HepG2 (cell line): ENCODE results near the gene DGAT2. TPM values are rescaled to one million over a fixed set of nuclear protein-coding genes. Genes with fewer than 3 reads are reported as not detected.

Experiments
- ATAC-seq: fragments of 200-7000 bp; cut with Tn5 transposase; 3 replicates; pipeline ENCODE4 v1.9.1; 2020; ENCODE audit warnings: mild to moderate bottlenecking, moderate library complexity
- Bru-seq: library from RNA; stranded (reverse); fragments of 400-500 nt; gene quantifications from one replicate; lab custom pipeline; 2021; lab: Mats Ljungman, UMichigan
- BruChase-seq, 2 experiments: library from RNA; stranded (reverse); fragments of 400-500 nt; gene quantifications; one replicate each; lab custom pipeline; 2021; lab: Mats Ljungman, UMichigan
- BruUV-seq: library from RNA; stranded (reverse); fragments of 400-500 nt; replicated peaks from 2 replicates; lab custom pipeline; 2021; lab: Mats Ljungman, UMichigan
- CTCF ChIA-PET: fragments of 300-600 bp; formaldehyde crosslinking; extraction: SDS; loops from one replicate; lab custom pipeline; 2021; ENCODE audit warnings: low total read pairs, inconsistent platforms, low intra/inter-chr PET ratio; lab: Yijun Ruan, JAX
- POLR2A ChIA-PET: fragments of 350-600 bp; sonication (Branson Sonifier 250); formaldehyde crosslinking; loops from one replicate; lab custom pipeline; 2020; ENCODE audit warnings: antibody characterized with exemption, inconsistent platforms; lab: Yijun Ruan, JAX
- DNase-seq: peaks from one replicate; pipeline ENCODE4 v3.0.0-alpha.2; 2015; ENCODE audit warnings: low spot score
- FAIRE-seq: peaks from 3 replicates; lab custom pipeline; 2011; peaks lifted over from hg19 to GRCh38; lab: Jason Lieb, UNC
- H2AFZ ChIP-seq: one replicate; pipeline ENCODE4 v1.6.1; 2011; ENCODE audit warnings: low read length, inconsistent platforms
- H3K27ac ChIP-seq: fragments of 300-600 bp; 3 replicates; pipeline ENCODE4 v1.8.0; 2011; ENCODE audit warnings: mixed run types, mild to moderate bottlenecking, mixed read lengths, low read length, inconsistent platforms; ENCODE audit not compliant: insufficient read depth; ENCODE audit errors: extremely low read length
- H3K27me3 ChIP-seq, 2 experiments: fragments of 200-600 bp in 1 of 2; 2 replicates in 1 of 2; 3 replicates in 1 of 2; pipeline versions ENCODE4 v1.6.0 to v1.8.0; 2011; ENCODE audit warnings: low read length in 2 of 2, mild to moderate bottlenecking in 2 of 2, moderate library complexity in 2 of 2, inconsistent platforms in 1 of 2; ENCODE audit not compliant: insufficient read depth in 2 of 2, control insufficient read depth in 1 of 2
- H3K36me3 ChIP-seq, 2 experiments: fragments of 200-600 bp in 1 of 2; replicated peaks in 1 of 2; 2 replicates in 1 of 2; 3 replicates in 1 of 2; pipeline versions ENCODE4 v1.5.1 to v1.8.0; 2011; ENCODE audit warnings: low read length in 2 of 2, inconsistent platforms in 1 of 2; ENCODE audit not compliant: insufficient read depth in 2 of 2, control insufficient read depth in 1 of 2
- H3K4me1 ChIP-seq: 2 replicates; pipeline ENCODE4 v1.5.1; 2012; ENCODE audit warnings: low read length, inconsistent platforms; ENCODE audit not compliant: insufficient read depth
- H3K4me2 ChIP-seq: 2 replicates; pipeline ENCODE4 v1.6.0; 2011; ENCODE audit warnings: low read depth, low read length, inconsistent platforms
- H3K4me3 ChIP-seq, 3 experiments: fragments of 200-600 bp in 1 of 3; sonication (generic), shearing (Covaris generic) in 1 of 3; replicated peaks in 1 of 3; 2 replicates each; pipeline ENCODE4 v1.5.1; 2011 to 2016; ENCODE audit warnings: low read length in 3 of 3, inconsistent platforms in 2 of 3, low read depth in 2 of 3, mild to moderate bottlenecking in 2 of 3, control low read depth in 1 of 3, mixed read lengths in 1 of 3; ENCODE audit not compliant: insufficient read depth in 1 of 3
- H3K79me2 ChIP-seq: one replicate; pipeline ENCODE4 v1.6.1; 2011; ENCODE audit warnings: low read length, inconsistent platforms; ENCODE audit not compliant: insufficient read depth
- H3K9ac ChIP-seq: 2 replicates; pipeline ENCODE4 v1.6.0; 2011; ENCODE audit warnings: mild to moderate bottlenecking, low read depth, low read length, inconsistent platforms; ENCODE audit not compliant: insufficient read depth
- H3K9me3 ChIP-seq: 2 replicates; pipeline ENCODE4 v1.5.1; 2012; ENCODE audit warnings: mild to moderate bottlenecking, low read length
- H4K20me1 ChIP-seq: 2 replicates; pipeline ENCODE4 v1.6.0; 2011; ENCODE audit warnings: inconsistent platforms, mild to moderate bottlenecking, low read length, moderate library complexity; ENCODE audit not compliant: insufficient read depth
- AKNA ChIP-seq: sonication (generic); formaldehyde crosslinking; IDR thresholded peaks from 2 replicates; pipeline ENCODE4 v1.4.0; 2020; ENCODE audit warnings: missing genetic modification reagents, borderline replicate concordance
- HDAC6 ChIP-seq: fragments of 200-600 bp; sonication (generic); IDR thresholded peaks from 2 replicates; pipeline ENCODE4 v1.7.0; 2017; ENCODE audit warnings: mild to moderate bottlenecking, antibody characterized with exemption, low read length, low read depth
- KAT2B ChIP-seq: fragments of 150-350 bp; IDR thresholded peaks from 2 replicates; pipeline ENCODE4 v1.6.1; 2014; ENCODE audit warnings: low read depth, low read length, borderline replicate concordance
- NAIF1 ChIP-seq: sonication (generic); formaldehyde crosslinking; IDR thresholded peaks from 2 replicates; pipeline ENCODE4 v1.5.0; 2020; ENCODE audit warnings: mild to moderate bottlenecking, missing genetic modification reagents, borderline replicate concordance
- PTBP1 ChIP-seq: fragments of 200-400 bp; formaldehyde crosslinking; IDR thresholded peaks from 2 replicates; pipeline ENCODE4 v1.6.1; 2018; ENCODE audit warnings: low read length, low read depth; ENCODE audit not compliant: poor library complexity, severe bottlenecking
- SOX13 ChIP-seq, 3 experiments: fragments of 450-650 bp in 1 of 3; sonication (generic) in 1 of 3; formaldehyde crosslinking in 1 of 3; IDR thresholded peaks in 2 of 3; conservative IDR thresholded peaks in 1 of 3; 2 replicates each; pipeline versions ENCODE4 v1.5.0 to v1.6.1; 2016 to 2020; ENCODE audit warnings: antibody characterized with exemption in 1 of 3, mild to moderate bottlenecking in 1 of 3, missing compliant biosample characterization in 1 of 3, missing genetic modification reagents in 1 of 3, moderate library complexity in 1 of 3
- STAT5B ChIP-seq: sonication (generic); formaldehyde crosslinking; IDR thresholded peaks from 2 replicates; pipeline ENCODE4 v1.4.0; 2020; ENCODE audit warnings: missing genetic modification reagents
- ZC3H4 ChIP-seq: sonication (generic); formaldehyde crosslinking; IDR thresholded peaks from 2 replicates; pipeline ENCODE4 v1.4.0; 2020; ENCODE audit warnings: missing genetic modification reagents, borderline replicate concordance
- ZKSCAN1 ChIP-seq: fragments of 150-350 bp; IDR thresholded peaks from 2 replicates; pipeline ENCODE4 v1.6.1; 2014; ENCODE audit warnings: low read length
- ZNF556 ChIP-seq: sonication (generic); formaldehyde crosslinking; IDR thresholded peaks from 2 replicates; pipeline ENCODE4 v1.4.0; 2020; ENCODE audit warnings: mild to moderate bottlenecking, missing genetic modification reagents, borderline replicate concordance
- ZNF782 ChIP-seq: sonication (generic); formaldehyde crosslinking; IDR thresholded peaks from 2 replicates; pipeline ENCODE4 v1.4.0; 2020; ENCODE audit warnings: missing genetic modification reagents, mild to moderate bottlenecking, borderline replicate concordance
- WGBS: methylation state at CpG from one replicate; pipeline ENCODE4 v1.1.6; 2017; ENCODE audit warnings: low lambda C conversion rate; 5-methylcytosine and 5-hydroxymethylcytosine counted together
- in situ Hi-C: cut with HindIII; loops from 2 replicates; pipeline ENCODE4 v1.10.0; 2017; ENCODE audit warnings: low pct_unique_long_range_greater_than_20kb; ENCODE audit not compliant: extremely low pct_ligation_motif_present
- intact Hi-C: fragments of 100-400 bp; cut with micrococcal nuclease; formaldehyde crosslinking; loops from one replicate; pipeline ENCODE4 v1.10.0; 2022; ENCODE audit not compliant: unreplicated experiment
- long read RNA-seq, 2 experiments: library from RNA in 1 of 2; library from polyadenylated mRNA in 1 of 2; stranded (forward) in 1 of 2; unstranded in 1 of 2; transcript quantifications; one replicate each; pipeline ENCODE4 v2.0.0, GENCODE V29; 2019 to 2022
- polyA minus RNA-seq, 3 experiments: library from RNA; depleted of rRNA, polyadenylated mRNA; stranded (reverse); fragments of >200 nt; gene quantifications; 2 replicates each; pipeline ENCODE4 v1.2.3, GENCODE V29; 2011; ENCODE audit warnings: low replicate concordance in 1 of 3
- polyA plus RNA-seq, 8 experiments: library from polyadenylated mRNA; depleted of rRNA in 3 of 8; stranded (reverse) in 7 of 8; unstranded in 1 of 8; fragments of >200 nt; fragmentation: Illumina TruSeq in 4 of 8; extraction: Trizol in 4 of 8; gene quantifications; 2 replicates each; pipeline versions ENCODE4 v1.2.1 to v1.2.3, GENCODE V29; 2011 to 2016; ENCODE audit warnings: low read depth in 4 of 8, missing spikeins in 1 of 8, mixed read lengths in 1 of 8; ENCODE audit not compliant: insufficient read depth in 1 of 8
- total RNA-seq, 5 experiments: library from RNA; depleted of rRNA; stranded (reverse); fragments of >200 nt; fragmentation: Illumina TruSeq; extraction: Trizol; gene quantifications; 2 replicates each; pipeline ENCODE4 v1.2.3, GENCODE V29; 2016; ENCODE audit warnings: low read depth in 1 of 5

DGAT2 gene
- 39.4 and 65.6 TPM in 2 replicates for total RNA-seq (2016; rRNA removed; fragmentation: Illumina TruSeq; extraction: Trizol)
- 13.6 and 17.8 TPM in 2 replicates for total RNA-seq (2016; cell fraction: cytosol; rRNA removed; fragmentation: Illumina TruSeq; extraction: Trizol; ENCODE audit: low read depth)
- total RNA-seq (2016; cell fraction: insoluble cytoplasmic fraction; rRNA removed; fragmentation: Illumina TruSeq; extraction: Trizol): 37.7 and 67.0 TPM in 2 replicates
- total RNA-seq (2016; cell fraction: membrane; rRNA removed; fragmentation: Illumina TruSeq; extraction: Trizol): 33.7 and 43.0 TPM in 2 replicates
- total RNA-seq (2016; cell fraction: nucleus; rRNA removed; fragmentation: Illumina TruSeq; extraction: Trizol): 51.0 and 57.6 TPM in 2 replicates
- polyA plus RNA-seq (2011; rRNA removed): 39.0 and 47.6 TPM in 2 replicates
- polyA plus RNA-seq (2011; cell fraction: cytosol; rRNA removed): 38.9 and 41.0 TPM in 2 replicates
- polyA plus RNA-seq (2011; cell fraction: nucleus; rRNA removed): 13.1 and 13.7 TPM in 2 replicates
- polyA plus RNA-seq (2012): 15.7 and 19.7 TPM in 2 replicates
- 13.9 and 19.4 TPM in 2 replicates for polyA plus RNA-seq (2016; cell fraction: cytosol; fragmentation: Illumina TruSeq; extraction: Trizol; ENCODE audit: low read depth)
- 39.1 and 40.5 TPM in 2 replicates for polyA plus RNA-seq (2016; cell fraction: insoluble cytoplasmic fraction; fragmentation: Illumina TruSeq; extraction: Trizol; ENCODE audit: low read depth)
- 26.5 and 38.6 TPM in 2 replicates for polyA plus RNA-seq (2016; cell fraction: membrane; fragmentation: Illumina TruSeq; extraction: Trizol; ENCODE audit: low read depth)
- polyA plus RNA-seq (2016; cell fraction: nucleus; fragmentation: Illumina TruSeq; extraction: Trizol; ENCODE audit: insufficient read depth, low read depth): 85.2 and 85.5 TPM in 2 replicates
- polyA minus RNA-seq (2011; rRNA and poly(A)+ RNA removed; ENCODE audit: low replicate concordance): 9.8 and 63.2 TPM in 2 replicates
- polyA minus RNA-seq (2011; cell fraction: cytosol; rRNA and poly(A)+ RNA removed): 11.2 and 11.5 TPM in 2 replicates
- 9.3 and 9.8 TPM in 2 replicates for polyA minus RNA-seq (2011; cell fraction: nucleus; rRNA and poly(A)+ RNA removed)
- Bru-seq, nascent RNA: percentile 77 among the genes with signal in this experiment
- BruChase-seq, experiment 1, labeled RNA remaining after a 6-hour chase: percentile 69 among the genes with signal in this experiment
- percentile 69 among the genes with signal in this experiment for BruChase-seq, experiment 2, labeled RNA remaining after a 2-hour chase
- long read RNA-seq, experiment 1, full-length matches to known transcripts: 108 of 127 reads
- long read RNA-seq, experiment 1, partial matches to known transcripts: 5 of 127 reads
- long read RNA-seq, experiment 1, other reads (novel, unspliced or antisense): 14 of 127 reads
- long read RNA-seq, experiment 2, full-length matches to known transcripts: 74 of 150 reads
- long read RNA-seq, experiment 2, partial matches to known transcripts: 37 of 150 reads
- long read RNA-seq, experiment 2, other reads (novel, unspliced or antisense): 39 of 150 reads

GRCh38 chr11:75768112-75768908 lies at the start of gene DGAT2:
Gene DGAT2, plus strand, starts transcription at chr11:75768778. Its CDS starts 214 bp downstream, at chr11:75768992.
- Histone ChIP-seq H4K20me1 (no peaks in the 10 kb centered on the region), H3K4me2 (peak within 1 kb of the TSS; percentile 95), H3K9ac (peak within 1 kb of the TSS; percentile 85), H2AFZ (no peak within 1 kb of the TSS), H3K79me2 (peaks cover 35% of the 10 kb centered on the region), H3K27me3 (no peaks in the 10 kb centered on the region), H3K9me3 (no peaks in the 10 kb centered on the region), H3K27ac (peak within 1 kb of the TSS; percentile 90), H3K4me1 (peaks cover 73% of the 10 kb centered on the region), H3K4me3 (peak within 1 kb of the TSS; percentile 74 to 81 (median 80)), H3K36me3 (no peaks in the 10 kb centered on the region)
- ATAC-seq (peak; percentile 90), FAIRE-seq (peak; percentile 66), DNase-seq (peak; percentile 84)
- POLR2A ChIA-PET: interaction anchor here (1.0 to 4.1 kb wide), 6 partner anchors 9 to 47 kb away, joined by 4 to 62 read pairs (median 10); no protein-coding TSS in a partner anchor
- CTCF ChIA-PET: interaction anchor here (0.7 to 3.6 kb wide), 6 partner anchors 35 to 220 kb away, joined by 3 to 38 read pairs (median 6); no protein-coding TSS in a partner anchor
- WGBS: 0% methylated on average over 7 of the region's 66 CpGs
- intact Hi-C loops (loop anchor here (1.0 to 5.0 kb wide), 5 partner anchors 16 to 222 kb away; no protein-coding TSS in a partner anchor), in situ Hi-C loops (loop anchor here (5.0 kb wide), 2 partner anchors 51 to 171 kb away; partner anchors contain the start of gene MOGAT2)
- no TSS peak for BruUV-seq
- TF ChIP-seq KAT2B (no peak), ZNF556 (CRISPR knock-in tag) (no peak; the same call in 1 of the 2 replicates), NAIF1 (CRISPR knock-in tag) (peak; percentile 64; the same call in 1 of the 2 replicates), SOX13 (IDR thresholded peaks at IDR 0.05) (no peak), SOX13 (CRISPR knock-in tag; conservative IDR thresholded peaks at IDR 0.05 in 1 of 2, IDR thresholded peaks at IDR 0.05 in 1 of 2) (peak in 1 of 2 experiments; percentile 3; a peak in 1 of 4 replicates), PTBP1 (no peak), STAT5B (CRISPR knock-in tag) (no peak; the same call in 1 of the 2 replicates), ZKSCAN1 (no peak), ZNF782 (CRISPR knock-in tag) (no peak; the same call in 1 of the 2 replicates), HDAC6 (no peak), AKNA (CRISPR knock-in tag) (peak; percentile 92), ZC3H4 (CRISPR knock-in tag) (no peak)
